ENCODE results near the gene PNPLA8. TPM values are rescaled to one million over a fixed set of nuclear protein-coding genes. Genes with fewer than 3 reads are reported as not detected.
"Not testable (repeated sequence)": the region's sequence is repeated elsewhere in the genome, so short reads cannot be mapped to it uniquely, and the experiment has no call there.

PNPLA8 gene
- polyA plus RNA-seq, 1 donor from 2014 or later = 50.2 TPM

DNA sequence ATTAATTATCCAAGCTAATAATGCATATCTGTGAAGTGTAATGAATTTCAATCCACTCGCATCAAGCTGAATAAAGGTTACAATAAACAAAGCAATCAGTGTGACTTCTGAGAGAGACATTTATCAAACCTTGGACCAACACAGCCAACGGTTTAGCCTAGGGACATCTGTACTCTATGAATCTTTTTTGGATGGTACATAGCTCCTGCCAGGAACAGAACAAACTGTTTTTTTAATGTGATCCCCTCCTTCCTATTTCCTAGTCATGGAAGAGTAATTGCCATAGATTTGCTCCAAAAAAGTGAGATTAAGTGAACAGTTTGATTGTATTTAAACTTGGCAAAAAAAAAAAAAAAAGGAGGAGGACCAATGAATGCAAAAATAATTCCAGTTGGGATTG lies 58.5 kb downstream of the PNPLA8 start:
- Mint-ChIP-seq H3K4me3 (no peak overlapping the region), H3K9me3 (no peaks in the 10 kb centered on the region), H3K36me3 (no peaks in the 10 kb centered on the region), H3K27ac (no peak overlapping the region), H3K27me3 (peaks cover 22% of the 10 kb centered on the region), H3K4me1 (peaks cover 0 to 8% (median 7%) of the 10 kb centered on the region in 3 donors)

DNA sequence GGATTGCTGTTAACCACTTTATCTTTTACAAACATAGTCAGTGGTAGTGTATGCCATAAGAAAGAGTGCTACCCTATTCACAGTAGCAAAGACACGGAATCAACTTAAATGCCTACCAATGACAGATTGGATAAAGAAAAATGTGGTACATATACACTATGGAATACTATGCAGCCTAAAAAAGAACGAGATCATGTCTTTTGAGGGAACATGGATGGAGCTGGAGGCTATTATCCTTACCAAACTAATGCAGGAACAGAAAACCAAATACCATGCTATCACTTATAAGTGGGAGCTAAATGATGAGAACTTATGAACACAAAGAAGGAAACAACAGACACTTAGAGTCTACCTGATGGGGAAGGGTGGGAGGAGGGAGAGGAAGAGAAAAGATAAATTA lies 59.6 kb downstream of the PNPLA8 start:
- not testable (repeated sequence) for H3K27ac Mint-ChIP-seq, H3K36me3 Mint-ChIP-seq, H3K4me3 Mint-ChIP-seq, H3K9me3 Mint-ChIP-seq, H3K4me1 Mint-ChIP-seq
- H3K27me3 Mint-ChIP-seq = peaks cover 22% of the 10 kb centered on the region

DNA sequence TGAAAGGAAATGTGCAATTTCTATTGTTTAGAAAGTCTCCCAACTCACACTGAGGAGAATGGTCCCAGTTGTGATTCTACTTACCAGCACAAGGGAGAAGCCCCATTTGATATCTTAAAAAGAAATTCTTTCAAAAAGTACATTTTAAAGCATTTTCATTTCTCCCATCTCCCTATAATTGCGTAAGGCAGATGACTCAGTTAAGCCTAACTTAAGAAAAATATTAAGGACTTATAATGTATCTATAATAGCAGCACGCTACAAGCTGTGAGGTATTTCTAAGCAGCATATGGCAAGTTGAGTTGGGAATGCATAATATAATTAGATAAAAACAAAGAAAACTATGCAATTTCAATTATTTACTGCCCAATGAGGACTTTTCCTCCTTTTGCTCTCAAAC lies 61.2 kb downstream of the PNPLA8 start:
- H3K27ac Mint-ChIP-seq = no peak overlapping the region
- no peak overlapping the region for H3K4me3 Mint-ChIP-seq
- H3K9me3 Mint-ChIP-seq = no peaks in the 10 kb centered on the region
- no peaks in the 10 kb centered on the region for H3K36me3 Mint-ChIP-seq
- H3K4me1 Mint-ChIP-seq = peaks cover 0 to 12% (median 7%) of the 10 kb centered on the region in 3 donors
- H3K27me3 Mint-ChIP-seq = peaks cover 27% of the 10 kb centered on the region

DNA sequence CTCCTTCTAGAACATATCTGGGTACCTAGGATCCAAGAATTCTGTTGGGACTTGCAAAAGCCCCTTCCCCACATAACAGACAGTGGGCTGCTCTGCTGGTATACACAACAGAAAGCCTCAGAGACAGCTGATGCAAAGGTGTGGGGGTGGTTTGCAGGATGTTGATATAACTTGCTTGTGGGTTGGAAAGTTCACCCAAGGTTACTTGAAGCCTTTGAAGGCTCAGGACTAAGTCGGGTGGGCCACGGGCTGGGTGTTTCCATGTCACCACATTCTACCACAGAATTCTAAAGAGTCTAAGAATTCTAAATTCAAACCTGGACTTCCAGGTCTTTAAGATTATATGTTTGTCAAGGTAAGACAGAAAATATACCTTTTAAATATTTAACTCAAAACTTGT lies 62.3 kb downstream of the PNPLA8 start:
- no peak overlapping the region for H3K4me3 Mint-ChIP-seq
- H3K27ac Mint-ChIP-seq = no peak overlapping the region
- H3K4me1 Mint-ChIP-seq = peaks cover 0 to 10% (median 4%) of the 10 kb centered on the region in 3 donors
- H3K27me3 Mint-ChIP-seq = peaks cover 29% of the 10 kb centered on the region
- no peaks in the 10 kb centered on the region for H3K9me3 Mint-ChIP-seq
- no peaks in the 10 kb centered on the region for H3K36me3 Mint-ChIP-seq

DNA sequence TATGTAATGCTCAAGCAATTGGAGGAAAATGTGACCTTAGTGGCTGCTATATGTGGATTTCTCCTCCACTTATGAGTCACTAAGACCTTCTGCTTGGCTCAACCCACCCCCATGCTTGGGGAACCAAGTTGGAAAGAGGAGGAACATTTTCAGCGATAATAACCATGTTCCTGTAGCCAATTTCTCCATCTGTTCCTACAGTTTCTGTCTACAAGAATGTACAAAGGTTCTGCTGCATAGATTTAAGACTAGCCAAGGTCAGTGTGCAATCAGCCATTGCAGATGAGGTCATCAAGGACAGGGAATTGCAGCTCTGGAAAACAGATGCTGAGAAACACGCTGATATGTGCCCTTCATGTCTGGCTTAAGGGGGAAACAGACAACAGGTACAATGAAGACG lies 64.1 kb downstream of the PNPLA8 start:
- H3K4me3 Mint-ChIP-seq = no peak overlapping the region
- peaks cover 39% of the 10 kb centered on the region for H3K27me3 Mint-ChIP-seq
- no peak overlapping the region for H3K27ac Mint-ChIP-seq
- H3K36me3 Mint-ChIP-seq = no peaks in the 10 kb centered on the region
- no peaks in the 10 kb centered on the region for H3K9me3 Mint-ChIP-seq
- H3K4me1 Mint-ChIP-seq = peaks cover 6 to 20% (median 7%) of the 10 kb centered on the region in 3 donors

DNA sequence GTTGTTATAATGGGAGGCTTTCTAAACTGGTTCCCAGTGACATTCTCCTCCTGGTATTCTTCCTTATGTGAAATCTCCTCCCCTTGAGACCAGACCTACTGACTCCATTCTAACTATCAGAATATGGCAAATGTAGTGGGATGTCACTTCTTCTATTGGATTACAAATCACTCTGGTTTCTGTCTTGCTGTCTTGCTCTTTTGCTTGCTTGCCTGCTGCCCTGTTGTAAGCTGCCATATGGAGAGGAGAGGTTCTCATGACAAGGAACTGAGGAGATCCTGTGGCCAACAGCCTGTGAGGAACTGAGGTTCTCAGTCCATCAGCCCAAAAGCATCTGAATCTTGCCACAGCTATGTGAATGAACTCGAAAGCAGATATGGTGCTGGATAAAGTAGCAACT lies 65.0 kb downstream of the PNPLA8 start:
- Mint-ChIP-seq H3K27me3 (peaks cover 36% of the 10 kb centered on the region), H3K9me3 (no peaks in the 10 kb centered on the region), H3K36me3 (no peaks in the 10 kb centered on the region), H3K4me1 (peaks cover 6 to 20% (median 9%) of the 10 kb centered on the region in 3 donors), H3K27ac (no peak overlapping the region), H3K4me3 (no peak overlapping the region)

DNA sequence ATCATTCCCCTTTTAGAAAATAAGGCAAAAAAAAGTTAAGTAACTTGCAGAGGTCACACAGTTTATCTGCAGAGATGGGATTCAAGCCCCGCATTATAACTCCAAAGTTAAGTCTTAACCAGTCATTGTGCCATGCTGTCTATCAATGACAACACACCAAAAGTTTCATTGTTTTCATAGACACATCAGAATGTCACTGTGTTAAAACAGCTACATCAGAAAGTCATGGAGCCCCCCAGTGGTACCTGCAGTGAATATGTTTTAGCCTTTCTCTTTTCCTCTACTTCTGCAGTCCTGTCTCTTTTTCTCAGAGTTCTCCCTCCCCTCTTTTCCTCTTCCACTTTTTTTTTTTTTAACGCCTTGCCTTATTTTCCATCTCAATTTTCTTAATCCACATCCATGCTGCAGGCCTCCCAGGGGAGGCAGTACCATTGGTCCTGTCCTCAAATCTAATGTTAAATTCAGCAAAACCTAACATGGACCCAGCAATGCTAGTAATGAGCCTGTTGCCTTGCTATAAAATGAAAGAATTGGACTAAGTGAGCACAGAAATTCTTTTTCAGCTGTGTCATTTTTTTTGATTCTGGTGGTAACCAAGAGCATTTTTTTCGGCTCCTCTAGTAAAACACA lies 65.9 kb downstream of the PNPLA8 start:
- Mint-ChIP-seq H3K9me3 (no peaks in the 10 kb centered on the region), H3K4me1 (peaks cover 6 to 20% (median 9%) of the 10 kb centered on the region in 3 donors), H3K4me3 (peak overlapping the region in 2 of 4 donors; percentile 19 to 46), H3K27ac (no peak overlapping the region), H3K27me3 (peaks cover 36% of the 10 kb centered on the region), H3K36me3 (no peaks in the 10 kb centered on the region)

DNA sequence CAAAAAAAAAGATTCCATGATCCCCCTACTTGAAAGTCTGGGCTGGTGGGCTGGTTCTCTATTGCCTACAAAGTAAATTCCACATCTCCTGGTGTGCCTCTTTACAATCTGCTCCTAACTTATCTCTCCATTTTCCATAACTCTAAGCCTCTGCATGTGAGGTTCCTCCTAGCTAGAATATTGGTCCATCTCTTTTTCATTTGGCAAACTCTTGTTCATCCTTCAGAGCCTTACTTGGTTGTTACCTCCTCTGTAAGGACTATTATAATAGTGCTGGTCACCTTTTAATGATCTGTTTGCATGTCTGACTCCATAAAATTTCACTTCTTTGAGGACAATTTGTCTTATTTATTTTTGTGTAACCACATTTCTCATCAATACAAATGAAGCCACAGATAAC lies 68.1 kb downstream of the PNPLA8 start:
- peaks cover 8 to 24% (median 13%) of the 10 kb centered on the region in 3 donors for H3K4me1 Mint-ChIP-seq

DNA sequence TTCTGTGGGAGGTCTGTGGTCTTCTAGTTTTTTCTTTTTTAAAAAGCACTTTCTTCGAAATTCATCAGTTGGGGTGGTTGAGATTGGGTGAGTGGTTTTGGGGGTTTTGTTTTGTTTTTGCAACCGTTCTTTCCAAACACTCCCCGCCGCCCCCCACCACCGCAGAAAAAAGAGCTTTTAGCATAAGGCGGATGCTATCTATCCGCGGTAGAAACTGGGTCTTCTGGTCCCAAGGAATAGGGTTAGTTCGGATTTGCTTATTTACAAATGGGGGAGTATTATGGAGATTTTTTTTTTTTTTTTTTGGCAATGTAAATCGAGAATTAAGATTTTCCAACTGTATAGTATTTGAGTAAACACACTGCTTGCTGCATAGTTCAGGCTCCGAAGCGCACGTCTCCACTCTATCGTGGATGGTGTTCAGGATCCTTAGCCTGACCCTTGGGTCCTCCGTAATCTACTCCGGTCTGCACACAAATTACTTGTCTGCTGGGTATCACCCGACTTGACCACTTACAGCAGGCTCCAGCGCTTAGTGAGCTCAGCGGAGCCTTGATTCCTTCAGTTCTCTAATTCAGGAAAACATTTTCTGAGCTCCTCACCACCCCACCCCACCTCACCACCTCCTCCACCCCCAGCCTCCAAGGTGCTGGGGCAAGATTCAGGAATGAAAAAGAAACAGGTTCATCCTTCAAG lies 68.9 kb downstream of the PNPLA8 start:
- H3K4me1 Mint-ChIP-seq = peaks cover 10 to 24% (median 17%) of the 10 kb centered on the region in 3 donors
- peak overlapping the region; percentile 56 to 88 (median 69) for H3K4me3 Mint-ChIP-seq
- H3K9me3 Mint-ChIP-seq = no peaks in the 10 kb centered on the region
- H3K27ac Mint-ChIP-seq = peak overlapping the region in 1 of 3 donors; percentile 4
- no peaks in the 10 kb centered on the region for H3K36me3 Mint-ChIP-seq
- peaks cover 41% of the 10 kb centered on the region for H3K27me3 Mint-ChIP-seq

More for the DNA sequence above, 68.1 kb downstream of the PNPLA8 start:
- Mint-ChIP-seq H3K9me3 (no peaks in the 10 kb centered on the region), H3K27me3 (peaks cover 37% of the 10 kb centered on the region), H3K27ac (peak overlapping the region in 1 of 3 donors; percentile 4), H3K36me3 (no peaks in the 10 kb centered on the region), H3K4me3 (peak overlapping the region in 3 of 4 donors; percentile 9 to 68 (median 67))

DNA sequence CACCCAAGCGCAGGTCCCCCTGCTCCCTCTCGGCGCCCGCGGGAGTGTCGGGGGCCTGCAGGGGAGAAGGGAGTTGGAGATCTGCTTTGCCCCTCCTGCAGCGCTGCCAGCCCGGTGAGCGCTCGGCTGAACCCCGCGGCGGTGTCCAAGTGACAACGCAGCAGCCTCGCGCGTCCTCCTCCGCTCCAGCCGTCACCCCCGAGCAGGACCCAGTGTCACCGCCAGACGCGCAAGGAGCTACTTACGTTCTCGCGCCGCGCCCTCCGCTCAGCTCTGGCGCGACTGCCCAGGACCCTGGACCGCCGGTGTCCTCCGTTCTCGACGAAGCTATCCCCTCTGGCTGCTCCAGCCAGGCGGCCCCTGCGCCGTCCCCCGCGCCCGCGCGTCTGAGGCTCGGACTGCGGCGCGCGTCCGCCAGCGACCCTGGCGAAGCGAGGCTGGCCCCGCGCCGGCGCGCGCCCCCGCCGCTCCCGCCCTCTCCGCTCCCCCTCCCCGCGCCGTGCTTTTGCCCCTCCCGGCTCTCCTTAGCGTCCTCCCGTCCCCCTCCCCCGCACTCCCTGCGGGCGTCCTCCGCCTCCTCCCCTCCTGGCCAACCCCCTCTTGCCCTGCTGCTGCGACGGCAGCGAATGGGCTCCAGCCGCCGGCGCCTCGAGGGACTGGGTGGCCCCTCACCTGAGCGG lies 69.8 kb downstream of the PNPLA8 start, which contains the start of gene NRCAM:
Gene NRCAM (minus strand): TSS at position 439 of the 680 bp plus-strand sequence. CDS start 216,372 bp downstream, outside the sequence.
- Mint-ChIP-seq H3K4me3 (peak within 1 kb of the TSS; percentile 67 to 88 (median 84)), H3K4me1 (peaks cover 10 to 24% (median 17%) of the 10 kb centered on the region in 3 donors), H3K9me3 (no peaks in the 10 kb centered on the region), H3K27me3 (peaks cover 41% of the 10 kb centered on the region), H3K36me3 (no peaks in the 10 kb centered on the region), H3K27ac (no peak within 1 kb of the TSS)

DNA sequence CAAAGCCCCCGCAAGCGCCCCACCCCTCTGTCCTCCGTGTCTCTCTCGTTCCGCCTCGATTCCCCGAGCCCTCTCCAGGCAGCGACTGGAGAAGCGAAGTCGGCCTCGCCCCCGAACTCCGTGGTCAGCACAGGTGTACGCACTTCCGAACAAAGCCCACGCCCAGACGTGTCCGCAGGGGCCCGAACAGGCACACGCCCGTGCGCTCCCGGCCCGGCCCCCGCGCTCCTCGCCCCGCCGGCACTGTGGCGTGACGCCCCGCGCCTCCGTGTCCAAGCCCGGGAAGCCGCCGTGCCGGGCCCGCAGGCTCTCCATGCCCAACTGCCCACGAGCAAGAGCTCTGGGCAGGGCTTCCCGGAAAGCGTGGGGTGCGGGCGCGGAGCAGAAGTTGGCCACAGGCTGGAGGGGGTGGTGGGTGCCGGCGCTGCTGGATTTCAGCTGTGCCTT lies 70.4 kb downstream of the PNPLA8 start:
- Mint-ChIP-seq H3K27ac (no peak overlapping the region), H3K9me3 (no peaks in the 10 kb centered on the region), H3K4me1 (peaks cover 10 to 24% (median 17%) of the 10 kb centered on the region in 3 donors), H3K4me3 (peak overlapping the region in 3 of 4 donors; percentile 80 to 88 (median 87)), H3K27me3 (peaks cover 36% of the 10 kb centered on the region), H3K36me3 (no peaks in the 10 kb centered on the region)

DNA sequence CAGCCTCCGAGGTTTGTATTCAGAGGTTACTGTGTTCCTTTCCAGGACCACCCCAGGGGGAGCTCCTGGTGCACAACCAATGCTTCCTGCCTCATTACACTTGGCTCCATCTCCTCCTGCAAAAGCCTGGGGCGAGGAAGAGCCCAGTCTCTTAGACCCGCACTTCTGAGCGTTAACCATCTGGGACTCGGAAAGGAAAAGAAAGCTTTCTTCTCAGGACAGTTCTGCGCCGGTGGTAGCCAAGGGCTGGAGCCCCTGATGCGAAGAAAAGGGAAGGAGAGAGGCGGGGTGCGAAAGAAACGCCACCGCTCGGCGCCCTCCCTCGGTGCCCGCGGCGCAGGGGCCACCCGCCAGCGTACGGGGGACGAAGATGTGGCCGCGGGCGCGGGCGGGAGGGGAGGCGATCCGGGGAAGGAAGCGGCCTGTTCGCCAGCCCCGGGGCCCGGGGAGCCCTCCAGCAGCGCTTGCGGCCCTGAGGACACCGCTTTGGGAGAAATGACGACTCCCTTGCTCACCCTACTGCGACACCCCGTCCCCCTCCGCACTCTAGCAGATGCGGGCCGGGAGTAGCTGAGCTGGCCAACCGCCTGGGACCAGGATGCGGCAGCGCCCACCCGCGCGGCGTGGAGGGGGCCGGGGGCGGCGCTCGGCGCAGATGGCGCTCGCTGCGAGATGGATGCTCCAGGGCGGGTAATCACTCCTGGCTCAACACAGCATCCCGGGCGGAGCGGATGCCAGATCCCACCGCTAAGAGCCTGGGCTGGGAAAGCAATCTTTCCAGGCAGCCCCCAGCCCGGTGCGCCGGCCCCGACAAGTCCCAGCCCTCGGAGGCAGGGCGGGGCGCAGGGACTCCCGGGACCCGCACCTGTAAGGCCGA lies 71.0 kb downstream of the PNPLA8 start:
- Mint-ChIP-seq H3K4me3 (peak overlapping the region; percentile 80 to 94 (median 86)), H3K9me3 (no peaks in the 10 kb centered on the region), H3K36me3 (no peaks in the 10 kb centered on the region), H3K27ac (no peak overlapping the region), H3K27me3 (peaks cover 36% of the 10 kb centered on the region), H3K4me1 (peaks cover 10 to 21% (median 17%) of the 10 kb centered on the region in 3 donors)

DNA sequence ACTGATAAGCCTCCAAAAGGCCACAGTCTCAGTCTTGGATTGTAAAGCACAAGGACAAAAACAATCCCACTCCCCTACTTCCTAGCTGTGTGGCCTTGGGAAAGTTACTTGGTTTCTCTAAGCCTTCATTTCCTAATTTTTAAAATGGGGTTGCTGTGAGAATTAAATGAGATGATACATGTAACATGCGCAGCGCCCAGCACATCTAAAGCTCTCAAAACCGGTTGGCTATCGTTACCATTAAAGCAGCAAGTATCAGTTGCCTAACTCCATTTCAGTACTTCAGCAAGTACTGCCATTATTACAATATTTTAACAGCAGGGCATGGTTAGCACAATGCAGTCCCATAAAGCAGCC lies 71.6 kb downstream of the PNPLA8 start:
- no peaks in the 10 kb centered on the region for H3K9me3 Mint-ChIP-seq
- H3K4me1 Mint-ChIP-seq = peaks cover 10 to 19% (median 17%) of the 10 kb centered on the region in 3 donors
- H3K27ac Mint-ChIP-seq = no peak overlapping the region
- H3K36me3 Mint-ChIP-seq = no peaks in the 10 kb centered on the region
- peaks cover 36% of the 10 kb centered on the region for H3K27me3 Mint-ChIP-seq
- peak overlapping the region; percentile 80 to 94 (median 86) for H3K4me3 Mint-ChIP-seq

DNA sequence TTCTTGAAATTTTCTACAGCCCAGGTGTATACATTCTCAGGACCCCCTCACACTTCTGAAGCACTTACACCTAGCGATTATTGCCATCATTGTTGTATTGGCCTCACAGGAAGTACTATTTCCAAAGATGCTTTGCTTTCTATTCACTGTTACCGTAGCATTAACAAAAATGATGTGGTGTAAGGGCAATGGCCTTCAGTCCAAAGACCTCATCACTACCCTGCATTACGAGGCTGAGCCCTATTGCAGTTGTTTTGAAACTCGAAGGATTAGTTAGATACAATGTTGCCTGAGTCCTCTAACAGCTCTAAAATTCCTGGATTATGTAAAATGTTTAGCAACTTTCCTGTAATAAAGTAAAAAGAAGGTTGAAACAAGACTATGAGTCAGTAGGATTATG lies 72.6 kb downstream of the PNPLA8 start:
- no peaks in the 10 kb centered on the region for H3K9me3 Mint-ChIP-seq
- peaks cover 10 to 21% (median 15%) of the 10 kb centered on the region in 3 donors for H3K4me1 Mint-ChIP-seq
- peak overlapping the region in 1 of 4 donors; percentile 80 for H3K4me3 Mint-ChIP-seq
- H3K36me3 Mint-ChIP-seq = no peaks in the 10 kb centered on the region
- peaks cover 36% of the 10 kb centered on the region for H3K27me3 Mint-ChIP-seq
- H3K27ac Mint-ChIP-seq = no peak overlapping the region

All from IgD-negative memory B cell (primary cell).